Mucosa of stomach (tissue), 1 donor: ENCODE results near the gene ACTL10.

ENCODE experiments used
- H3K27me3 ChIP-seq: one replicate; pipeline ENCODE4 v1.7.0; 2013; ENCODE audit warnings: mild to moderate bottlenecking, low read length; ENCODE audit not compliant: control insufficient read depth, insufficient read depth
- H3K36me3 ChIP-seq: one replicate; pipeline ENCODE4 v1.7.0; 2013; ENCODE audit warnings: low read length; ENCODE audit not compliant: control insufficient read depth, insufficient read depth
- H3K4me1 ChIP-seq: one replicate; pipeline ENCODE4 v1.7.0; 2013; ENCODE audit warnings: mild to moderate bottlenecking, low read length; ENCODE audit not compliant: control insufficient read depth, insufficient read depth
- H3K4me3 ChIP-seq: one replicate; pipeline ENCODE4 v1.7.0; 2013; ENCODE audit warnings: low read length
- H3K9ac ChIP-seq: one replicate; pipeline ENCODE4 v1.7.0; 2013; ENCODE audit warnings: mild to moderate bottlenecking, low read length, moderate library complexity
- H3K9me3 ChIP-seq: one replicate; pipeline ENCODE4 v1.7.0; 2013; ENCODE audit warnings: mild to moderate bottlenecking, low read length, moderate library complexity; ENCODE audit not compliant: control insufficient read depth
- donor health status: Pancreatic carcinoma.

Gene ACTL10

DNA sequence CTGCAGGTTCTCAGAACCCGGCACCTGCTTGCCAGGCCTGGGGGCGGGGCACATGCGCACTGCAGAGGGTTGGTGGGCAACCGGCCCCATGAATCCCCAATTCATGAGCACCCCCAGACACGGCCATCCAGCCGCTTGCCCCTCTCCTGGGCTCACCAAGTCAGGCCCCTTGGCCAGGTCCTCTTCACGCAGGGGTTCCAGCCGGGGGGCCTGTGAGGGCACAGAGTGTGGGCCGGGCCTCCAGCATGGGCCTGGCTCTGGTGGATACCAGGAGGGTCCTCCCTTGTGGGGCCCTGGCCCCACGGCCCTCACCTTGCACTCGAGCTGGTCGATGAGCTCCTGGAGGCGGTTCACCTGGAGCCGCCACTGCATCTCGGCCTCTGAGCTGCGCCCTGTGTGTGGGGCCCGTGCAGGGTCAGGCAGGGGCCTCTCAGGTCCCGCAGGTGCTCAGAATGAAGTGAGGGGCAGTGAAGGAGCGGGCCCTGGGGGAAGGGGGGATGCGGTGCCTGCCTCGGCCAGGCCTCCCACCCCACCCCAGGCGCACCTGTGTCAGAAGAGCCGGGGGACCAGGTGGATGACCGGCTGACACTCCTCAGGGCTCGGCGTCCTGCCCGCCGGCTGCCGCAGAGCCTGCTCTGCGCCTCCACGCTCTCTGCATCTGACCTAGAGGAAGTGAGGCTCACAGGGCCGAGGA is 7.3 kb upstream of the ACTL10 start:
- Histone ChIP-seq H3K4me1 (peaks cover 34% of the 10 kb centered on the region), H3K9ac (no peak overlapping the region), H3K27me3 (no peaks in the 10 kb centered on the region), H3K36me3 (no peaks in the 10 kb centered on the region), H3K4me3 (no peak overlapping the region), H3K9me3 (no peaks in the 10 kb centered on the region)

GRCh38 chr20:33660035-33660684 is 6.6 kb upstream of the ACTL10 start:
- Histone ChIP-seq H3K4me1 (peaks cover 28% of the 10 kb centered on the region), H3K9me3 (no peaks in the 10 kb centered on the region), H3K36me3 (no peaks in the 10 kb centered on the region)

DNA sequence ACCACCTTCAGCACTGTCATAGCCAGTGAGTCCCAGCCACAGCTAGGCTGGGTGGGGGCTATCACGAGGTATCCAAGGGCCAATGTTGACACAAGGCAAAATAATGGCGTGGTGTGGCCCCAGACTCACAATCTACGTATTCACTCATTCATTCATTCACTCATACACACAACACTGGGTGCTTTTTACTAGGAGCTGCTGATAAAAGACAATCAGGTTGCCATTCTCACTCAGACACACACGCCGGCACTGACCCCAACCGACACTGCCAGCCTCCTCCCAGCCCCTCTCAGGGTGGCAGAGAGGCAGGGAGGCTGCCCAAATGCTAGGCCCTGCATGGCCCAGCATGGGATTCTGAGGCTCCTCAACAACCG is 6.1 kb upstream of the ACTL10 start:
- H3K4me1 ChIP-seq: peaks cover 27% of the 10 kb centered on the region
- no peak overlapping the region for H3K9ac ChIP-seq
- H3K4me3 ChIP-seq: no peak overlapping the region
- H3K27me3 ChIP-seq: no peaks in the 10 kb centered on the region
- H3K9me3 ChIP-seq: no peaks in the 10 kb centered on the region
- H3K36me3 ChIP-seq: no peaks in the 10 kb centered on the region

More at GRCh38 chr20:33660035-33660684, 6.6 kb upstream of the ACTL10 start:
- Histone ChIP-seq H3K9ac (no peak overlapping the region), H3K4me3 (no peak overlapping the region), H3K27me3 (no peaks in the 10 kb centered on the region)

GRCh38 chr20:33662172-33662571 is 4.6 kb upstream of the ACTL10 start, which contains the start of gene C20orf144:
C20orf144 (plus strand) TSS chr20:33662327; CDS start chr20:33662346, 19 bp downstream.
- Histone ChIP-seq H3K9me3 (no peaks in the 10 kb centered on the region), H3K27me3 (no peaks in the 10 kb centered on the region), H3K9ac (peak within 1 kb of the TSS; percentile 86), H3K4me1 (peaks cover 26% of the 10 kb centered on the region), H3K4me3 (peak within 1 kb of the TSS; percentile 62), H3K36me3 (no peaks in the 10 kb centered on the region)

- Histone ChIP-seq H3K4me3 (peak overlapping the region; percentile 62), H3K27me3 (no peaks in the 10 kb centered on the region), H3K4me1 (peaks cover 31% of the 10 kb centered on the region), H3K9me3 (no peaks in the 10 kb centered on the region), H3K36me3 (no peaks in the 10 kb centered on the region), H3K9ac (peak overlapping the region; percentile 86)
Observed at GRCh38 chr20:33663161-33664084, 3.3 kb upstream of the ACTL10 start.

GRCh38 chr20:33664085-33664761 is 2.5 kb upstream of the ACTL10 start:
- Histone ChIP-seq H3K9ac (peak overlapping the region; percentile 86), H3K27me3 (no peaks in the 10 kb centered on the region), H3K4me3 (peak overlapping the region; percentile 62), H3K9me3 (no peaks in the 10 kb centered on the region), H3K4me1 (peaks cover 31% of the 10 kb centered on the region), H3K36me3 (no peaks in the 10 kb centered on the region)

- Histone ChIP-seq H3K4me1 (peaks cover 31% of the 10 kb centered on the region), H3K9ac (no peak overlapping the region), H3K36me3 (no peaks in the 10 kb centered on the region), H3K9me3 (no peaks in the 10 kb centered on the region), H3K4me3 (no peak overlapping the region), H3K27me3 (no peaks in the 10 kb centered on the region)
Observed at GRCh38 chr20:33664762-33665144, 2.0 kb upstream of the ACTL10 start.

GRCh38 chr20:33667245-33667675 is 517 bp downstream of the ACTL10 start:
- Histone ChIP-seq H3K4me1 (peaks cover 51% of the 10 kb centered on the region), H3K4me3 (no peak overlapping the region)

DNA sequence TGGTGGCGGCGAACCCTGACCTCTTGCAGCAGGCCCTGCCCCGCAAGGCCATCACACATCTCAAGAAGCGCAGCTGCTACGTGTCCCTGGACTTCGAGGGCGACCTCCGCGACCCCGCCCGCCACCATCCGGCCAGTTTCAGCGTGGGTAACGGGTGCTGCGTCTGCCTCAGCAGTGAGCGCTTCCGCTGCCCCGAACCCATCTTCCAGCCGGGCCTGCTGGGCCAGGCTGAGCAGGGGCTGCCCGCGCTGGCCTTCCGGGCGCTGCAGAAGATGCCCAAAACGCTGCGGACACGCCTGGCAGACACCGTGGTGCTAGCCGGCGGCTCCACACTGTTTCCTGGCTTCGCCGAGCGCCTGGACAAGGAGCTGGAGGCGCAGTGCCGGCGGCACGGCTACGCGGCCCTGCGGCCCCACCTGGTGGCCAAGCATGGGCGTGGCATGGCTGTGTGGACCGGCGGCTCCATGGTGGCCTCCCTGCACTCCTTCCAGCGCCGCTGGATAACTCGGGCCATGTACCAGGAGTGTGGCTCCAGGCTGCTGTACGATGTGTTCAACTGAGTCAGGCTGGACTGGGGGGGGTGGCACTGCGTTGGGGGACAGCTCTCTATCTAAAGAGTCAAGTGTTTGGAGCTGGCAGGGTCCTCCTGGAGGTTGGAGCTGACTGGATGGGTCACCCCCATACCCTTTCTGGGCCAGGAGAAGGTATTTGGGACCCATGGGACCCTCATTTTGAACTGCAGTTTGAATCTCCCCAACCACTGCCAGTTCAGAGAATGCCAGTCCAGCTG is 1.1 kb downstream of the ACTL10 start:
- Histone ChIP-seq H3K9ac (peak overlapping the region; percentile 5), H3K36me3 (peaks cover 8% of the 10 kb centered on the region), H3K4me3 (no peak overlapping the region), H3K4me1 (peaks cover 52% of the 10 kb centered on the region), H3K27me3 (no peaks in the 10 kb centered on the region), H3K9me3 (no peaks in the 10 kb centered on the region)

More at GRCh38 chr20:33667245-33667675, 517 bp downstream of the ACTL10 start:
- H3K9me3 ChIP-seq: no peaks in the 10 kb centered on the region
- no peak overlapping the region for H3K9ac ChIP-seq
- H3K27me3 ChIP-seq: no peaks in the 10 kb centered on the region
- H3K36me3 ChIP-seq: peaks cover 8% of the 10 kb centered on the region

DNA sequence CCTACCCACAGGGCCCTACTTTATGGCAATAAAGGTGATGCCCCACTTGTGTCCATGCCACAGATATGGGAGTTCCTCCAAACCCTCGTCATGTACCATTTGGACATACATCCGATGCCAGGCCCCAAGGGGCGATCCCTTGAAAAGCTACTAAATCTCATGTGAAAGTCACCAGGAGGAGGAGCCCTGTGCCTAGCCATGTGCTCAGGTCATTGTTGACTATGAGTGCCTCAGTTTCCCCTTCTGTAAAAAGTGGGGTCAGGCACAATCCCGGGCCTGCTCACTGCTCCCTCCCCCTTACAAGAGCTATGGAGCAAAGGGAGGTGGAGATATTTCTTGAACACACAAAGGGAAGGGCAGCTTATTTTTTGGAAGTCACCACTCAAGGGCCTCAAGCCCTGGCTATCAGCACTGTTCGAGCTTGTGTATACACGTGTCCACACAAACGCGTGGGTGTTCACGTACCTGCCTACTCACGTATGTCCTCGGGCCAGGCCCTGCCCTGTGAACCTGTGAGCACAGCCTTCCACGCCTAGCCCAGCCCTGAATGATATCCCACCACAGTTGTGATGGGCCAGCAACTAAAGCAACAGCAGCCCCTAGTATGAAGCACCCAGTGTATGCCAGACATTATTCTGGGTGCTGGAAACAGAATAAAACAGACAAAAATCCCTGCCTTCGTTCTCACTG is 1.9 kb downstream of the ACTL10 start:
- Histone ChIP-seq H3K9ac (peak overlapping the region; percentile 5), H3K4me1 (peaks cover 56% of the 10 kb centered on the region), H3K27me3 (no peaks in the 10 kb centered on the region), H3K9me3 (no peaks in the 10 kb centered on the region), H3K4me3 (no peak overlapping the region), H3K36me3 (peaks cover 8% of the 10 kb centered on the region)
